GM12878 (cell line): ENCODE data around the gene ZMYND15. TPM values are rescaled to one million over a fixed set of nuclear protein-coding genes. Genes with fewer than 3 reads are reported as not detected.

ENCODE experiments used
- ATAC-seq: fragments of 200-7000 bp; cut with Tn5 transposase; 3 replicates; pipeline ENCODE4 v1.9.1; 2020; ENCODE audit warnings: mild to moderate bottlenecking, moderate library complexity
- BruUV-seq: library from RNA; stranded (reverse); fragments of 400-500 nt; replicated peaks from 2 replicates; lab custom pipeline; 2021; lab: Mats Ljungman, UMichigan
- CTCF ChIA-PET: fragments of 300-600 bp; sonication (Branson Sonifier 250); formaldehyde crosslinking; extraction: SDS; loops from one replicate; lab custom pipeline; 2021; ENCODE audit warnings: inconsistent platforms; lab: Yijun Ruan, JAX
- POLR2A ChIA-PET: fragments of 350-600 bp; formaldehyde crosslinking; extraction: SDS; loops from one replicate; lab custom pipeline; 2021; ENCODE audit warnings: inconsistent platforms; lab: Charles Lee
- RAD21 ChIA-PET: fragments of 300-600 bp; sonication (Branson Sonifier 250); formaldehyde crosslinking; loops from one replicate; lab custom pipeline; 2023; ENCODE audit warnings: antibody characterized with exemption; ENCODE audit not compliant: unreplicated experiment; lab: Charles Lee
- SMC1A ChIA-PET: fragments of 300-600 bp; sonication (Branson Sonifier 250); formaldehyde crosslinking; loops from one replicate; lab custom pipeline; 2023; ENCODE audit not compliant: unreplicated experiment, uncharacterized antibody; lab: Charles Lee
- DNase-seq: peaks from one replicate; pipeline ENCODE4 v3.0.0-alpha.2; 2011; ENCODE audit warnings: low read depth, low spot score
- FAIRE-seq: peaks from 3 replicates; lab custom pipeline; 2011; peaks lifted over from hg19 to GRCh38; lab: Jason Lieb, UNC
- H2AFZ ChIP-seq: 2 replicates; pipeline ENCODE4 v1.6.0; 2011; ENCODE audit warnings: low read depth, low read length, control low read depth; ENCODE audit not compliant: control insufficient read depth
- H3K27ac ChIP-seq: 2 replicates; pipeline ENCODE4 v1.5.1; 2011; ENCODE audit warnings: control low read depth; ENCODE audit not compliant: control insufficient read depth, insufficient read depth
- H3K27me3 ChIP-seq, 2 experiments: replicated peaks in 1 of 2; 2 replicates each; pipeline versions ENCODE4 v1.6.0 to v1.6.1; 2011; ENCODE audit warnings: low read length in 1 of 2; ENCODE audit not compliant: control insufficient read depth in 2 of 2, insufficient read depth in 2 of 2
- H3K36me3 ChIP-seq, 2 experiments: 2 replicates each; pipeline ENCODE4 v1.5.1; 2011; ENCODE audit warnings: low read length in 1 of 2; ENCODE audit not compliant: control insufficient read depth in 2 of 2, insufficient read depth in 2 of 2
- H3K4me1 ChIP-seq: 2 replicates; pipeline ENCODE4 v1.6.1; 2011; ENCODE audit warnings: mild to moderate bottlenecking, low read length, moderate library complexity, mixed read lengths; ENCODE audit not compliant: control insufficient read depth, insufficient read depth
- H3K4me2 ChIP-seq: 2 replicates; pipeline ENCODE4 v1.6.0; 2011; ENCODE audit warnings: control low read depth; ENCODE audit not compliant: control insufficient read depth, insufficient read depth
- H3K4me3 ChIP-seq: fragments of 200-600 bp; sonication (generic); 2 replicates; pipeline ENCODE4 v1.5.1; 2016
- H3K79me2 ChIP-seq: 2 replicates; pipeline ENCODE4 v1.6.0; 2011; ENCODE audit warnings: low read length; ENCODE audit not compliant: control insufficient read depth, insufficient read depth
- H3K9ac ChIP-seq: 2 replicates; pipeline ENCODE4 v1.8.0; 2011; ENCODE audit warnings: low read length, control low read depth, mixed read lengths; ENCODE audit not compliant: control insufficient read depth, insufficient read depth
- H3K9me3 ChIP-seq: replicated peaks from 3 replicates; pipeline ENCODE4 v1.5.1; 2011; ENCODE audit warnings: mild to moderate bottlenecking, low read length; ENCODE audit not compliant: control insufficient read depth, insufficient read depth
- H4K20me1 ChIP-seq: 2 replicates; pipeline ENCODE4 v1.6.0; 2011; ENCODE audit not compliant: control insufficient read depth, insufficient read depth
- BHLHE40 ChIP-seq, 2 experiments: fragments of 450-650 bp in 1 of 2; IDR thresholded peaks; 2 replicates each; pipeline ENCODE4 v1.6.1; 2011 to 2017; ENCODE audit warnings: low read depth in 2 of 2, borderline replicate concordance in 1 of 2, improper control_type of control experiment in 1 of 2, low read length in 1 of 2, mild to moderate bottlenecking in 1 of 2
- CBX5 ChIP-seq: sonication (generic); IDR thresholded peaks from 2 replicates; pipeline ENCODE4 v1.6.1; 2016; ENCODE audit warnings: low read depth, moderate library complexity, mild to moderate bottlenecking, inconsistent platforms
- DPF2 ChIP-seq: fragments of 450-650 bp; IDR thresholded peaks from 2 replicates; pipeline ENCODE4 v1.6.1; 2017; ENCODE audit warnings: mild to moderate bottlenecking
- GATAD2B ChIP-seq: fragments of 450-650 bp; conservative IDR thresholded peaks from 2 replicates; pipeline ENCODE4 v1.6.1; 2017; ENCODE audit warnings: low read depth, mild to moderate bottlenecking, moderate library complexity
- HDGF ChIP-seq: fragments of 450-650 bp; IDR thresholded peaks from 2 replicates; pipeline ENCODE4 v1.6.1; 2016; ENCODE audit warnings: antibody characterized with exemption
- HSF1 ChIP-seq: fragments of 150-350 bp; IDR thresholded peaks from 2 replicates; pipeline ENCODE4 v1.6.1; 2014; ENCODE audit warnings: mild to moderate bottlenecking, low read depth, low read length
- IKZF1 ChIP-seq: fragments of 450-650 bp; conservative IDR thresholded peaks from 2 replicates; pipeline ENCODE4 v1.6.1; 2017; ENCODE audit warnings: antibody characterized with exemption, mild to moderate bottlenecking
- IKZF2 ChIP-seq, 2 experiments: fragments of 450-650 bp; IDR thresholded peaks; 2 replicates each; pipeline ENCODE4 v1.6.1; 2017; ENCODE audit warnings: mild to moderate bottlenecking in 2 of 2, moderate library complexity in 2 of 2
- MLLT1 ChIP-seq: fragments of 450-650 bp; IDR thresholded peaks from 2 replicates; pipeline ENCODE4 v1.6.1; 2016; ENCODE audit warnings: mild to moderate bottlenecking
- MTA2 ChIP-seq: fragments of 450-650 bp; IDR thresholded peaks from 2 replicates; pipeline ENCODE4 v1.6.1; 2016; ENCODE audit warnings: low read depth, mild to moderate bottlenecking, moderate library complexity
- NR2C2 ChIP-seq: IDR thresholded peaks from 2 replicates; pipeline ENCODE4 v1.6.1; 2011; ENCODE audit warnings: borderline replicate concordance, low read depth; ENCODE audit not compliant: control insufficient read depth, insufficient read length
- POU2F2 ChIP-seq: IDR thresholded peaks from 3 replicates; pipeline ENCODE4 v1.6.1; 2011; ENCODE audit warnings: low read depth, mild to moderate bottlenecking, low read length, borderline replicate concordance
- SIX5 ChIP-seq: IDR thresholded peaks from 2 replicates; pipeline ENCODE4 v1.6.1; 2011; ENCODE audit warnings: mild to moderate bottlenecking, low read depth, low read length, moderate library complexity; ENCODE audit not compliant: severe bottlenecking
- SPI1 ChIP-seq: IDR thresholded peaks from 2 replicates; pipeline ENCODE4 v1.6.1; 2011; ENCODE audit warnings: low read depth, mild to moderate bottlenecking, low read length, moderate library complexity, borderline replicate concordance; ENCODE audit not compliant: insufficient read depth
- SRF ChIP-seq, 2 experiments: IDR thresholded peaks; 2 replicates each; pipeline ENCODE4 v1.6.1; 2011; ENCODE audit warnings: low read depth in 2 of 2, low read length in 2 of 2, mild to moderate bottlenecking in 1 of 2, moderate library complexity in 1 of 2
- TAF1 ChIP-seq: IDR thresholded peaks from 2 replicates; pipeline ENCODE4 v1.6.1; 2011; ENCODE audit warnings: mild to moderate bottlenecking, low read depth, low read length, borderline replicate concordance
- ZNF207 ChIP-seq: fragments of 450-650 bp; IDR thresholded peaks from 2 replicates; pipeline ENCODE4 v1.6.1; 2014; ENCODE audit warnings: antibody characterized with exemption, mild to moderate bottlenecking, borderline replicate concordance
- WGBS: methylation state at CpG from one replicate; pipeline ENCODE4 v1.1.6; 2016; ENCODE audit warnings: low lambda C conversion rate; ENCODE audit not compliant: insufficient replicate concordance, insufficient coverage; ENCODE audit errors: missing lambda C conversion rate; 5-methylcytosine and 5-hydroxymethylcytosine counted together
- in situ Hi-C: fragments of 300-500 bp; cut with MboI; formaldehyde crosslinking; loops from 9 replicates; pipeline ENCODE4 v1.14.3; 2018; ENCODE audit warnings: mixed read lengths
- intact Hi-C: fragments of 100-400 bp; cut with micrococcal nuclease; formaldehyde crosslinking; loops from one replicate; pipeline ENCODE4 v1.14.2; 2022; ENCODE audit not compliant: unreplicated experiment
- polyA plus RNA-seq, 11 experiments: library from polyadenylated mRNA; depleted of rRNA in 4 of 11; unstranded in 6 of 11; stranded (reverse) in 5 of 11; fragments of >200 nt; fragmentation: Nextera tagmentation in 4 of 11; fragmentation: Illumina TruSeq in 1 of 11; extraction: Ambion mirVana in 4 of 11; extraction: Trizol in 1 of 11; gene quantifications; 1 replicate in 1 of 11; 2 replicates in 10 of 11; pipeline versions ENCODE4 v1.2.1 to v1.2.3, GENCODE V29; 2011 to 2016; ENCODE audit warnings: inconsistent platforms in 2 of 11, missing spikeins in 2 of 11, low read depth in 1 of 11
- total RNA-seq, 4 experiments: library from RNA; depleted of rRNA in 3 of 4; stranded (reverse); fragments of >200 nt in 3 of 4; fragmentation: Illumina TruSeq in 1 of 4; extraction: Trizol in 1 of 4; gene quantifications; 2 replicates each; pipeline versions ENCODE4 v1.2.1 to v1.2.3, GENCODE V29; 2013 to 2021

Gene ZMYND15
- total and polyA plus RNA-seq, 10 of the 15 experiments (the other 5 are each of a cell fraction or from before 2014, with no cell fraction given): 0.03 to 0.17 (median 0.06) TPM; not detected in 4

DNA sequence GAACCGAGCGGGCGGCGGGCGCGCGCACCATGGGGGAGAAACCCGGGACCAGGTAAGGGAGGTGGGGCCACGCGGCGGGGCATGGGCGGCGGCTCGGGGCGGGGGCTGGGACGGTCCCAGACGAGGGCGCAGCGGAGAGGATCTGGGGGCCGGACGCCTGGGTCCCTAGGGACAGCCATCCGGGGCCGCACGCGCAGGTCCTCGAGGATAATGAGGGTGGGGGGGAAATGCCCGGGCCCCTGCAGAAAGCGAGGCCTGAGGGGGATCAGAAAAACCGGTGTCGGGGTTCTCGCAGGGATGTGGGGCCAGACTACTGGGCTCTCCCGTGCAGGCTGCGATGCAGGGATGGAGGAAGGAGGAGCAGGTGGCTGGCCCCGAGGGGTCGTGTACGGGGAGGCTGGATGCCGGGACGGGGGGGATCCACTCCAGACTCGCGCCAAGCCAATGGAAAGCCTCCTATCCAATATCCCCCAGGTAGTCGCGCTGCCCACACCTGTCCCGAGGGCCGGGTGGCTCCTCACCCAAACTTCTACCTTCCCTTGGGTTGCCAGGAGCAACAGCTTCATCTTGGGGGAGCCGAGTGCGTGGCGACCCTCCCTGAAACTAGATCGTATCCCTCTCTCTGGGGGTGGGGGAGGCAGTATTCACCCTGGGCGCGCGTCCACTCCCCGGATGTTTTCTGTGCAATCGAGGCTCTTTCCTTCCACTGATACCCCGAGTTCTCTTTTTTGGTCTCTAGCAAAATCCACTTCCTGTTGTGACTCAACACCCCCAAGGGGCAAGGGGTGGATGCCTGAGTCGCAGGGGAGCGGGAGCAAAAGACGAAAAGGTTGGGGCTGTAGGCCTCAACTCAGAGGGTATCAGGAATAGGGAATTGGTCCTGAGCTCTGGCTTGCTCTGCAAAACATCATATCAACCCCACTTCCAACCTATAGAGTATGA lies 28.7 kb upstream of the ZMYND15 start:
- H2AFZ ChIP-seq: peak overlapping the region; percentile 84
- ChIA-PET POLR2A (interaction anchor here (0.5 to 3.9 kb wide), 7 partner anchors 8 to 244 kb away, joined by 3 to 23 read pairs (median 6); partner anchors contain the start of genes MED11 and PELP1), RAD21 (interaction anchor here (0.6 to 1.7 kb wide), 20 partner anchors 10 to 256 kb away, joined by 3 to 14 read pairs (median 4); partner anchors contain the start of genes GLTPD2, MED11, MINK1 and PLD2), SMC1A (interaction anchor here (0.8 to 2.8 kb wide), 9 partner anchors 8 to 193 kb away, joined by 3 to 11 read pairs (median 3); partner anchors contain the start of genes CHRNE and MED11), CTCF (interaction anchor here (0.7 to 2.5 kb wide), 15 partner anchors 15 to 198 kb away, joined by 3 to 12 read pairs (median 4); partner anchors contain the start of gene CHRNE)
- H3K4me1 ChIP-seq: peaks cover 28% of the 10 kb centered on the region
- no peaks in the 10 kb centered on the region; a peak in 2 of 4 replicates for H3K36me3 ChIP-seq
- peak overlapping the region; percentile 66 for H3K27ac ChIP-seq
- H3K4me3 ChIP-seq: peak overlapping the region; percentile 80
- no peaks in the 10 kb centered on the region; the same call in 2 of the 3 replicates for H3K9me3 ChIP-seq
- in situ Hi-C loops: loop anchor here (5.0 kb wide), 1 partner anchor 171 kb away; no protein-coding TSS in a partner anchor
- intact Hi-C loops: loop anchor here (1.0 to 5.0 kb wide), 3 partner anchors 20 to 178 kb away; partner anchors contain the start of genes GLTPD2, MED11 and VMO1
- FAIRE-seq (no peak), DNase-seq (no peak), ATAC-seq (peak; percentile 5)
- peaks cover 19% of the 10 kb centered on the region for H3K79me2 ChIP-seq
- BruUV-seq: no TSS peak
- peak overlapping the region; percentile 96 for H3K4me2 ChIP-seq
- peak overlapping the region; percentile 85 for H3K9ac ChIP-seq
- no peaks in the 10 kb centered on the region for H4K20me1 ChIP-seq
- WGBS: 1% methylated on average over 47 of the region's 57 CpGs
- no peaks in the 10 kb centered on the region for H3K27me3 ChIP-seq
- TF ChIP-seq DPF2 (peak; percentile 40; the same call in 1 of the 2 replicates), SIX5 (no peak), MLLT1 (0 out of 2 replicates have a peak, but pooled peaks have one; percentile 13), BHLHE40 (IDR thresholded peaks at IDR 0.05; ENCODE audit: borderline replicate concordance in 1 of 2, low read depth in 2 of 2, low read length in 1 of 2) (peak in 1 of 2 experiments; percentile 47; a peak in 1 of 4 replicates), MTA2 (no peak), POU2F2 (no peak), GATAD2B (0 out of 2 replicates have a peak, but pooled peaks have one; percentile 53), TAF1 (no peak; the same call in 1 of the 2 replicates), SPI1 (peak; percentile 42; the same call in 1 of the 2 replicates), NR2C2 (no peak), ZNF207 (no peak), CBX5 (no peak), IKZF2 (IDR thresholded peaks at IDR 0.05) (0 out of 4 replicates have a peak, but pooled peaks of 1 of the 2 experiments have one; percentile 12), HDGF (no peak), HSF1 (no peak), SRF (IDR thresholded peaks at IDR 0.05; ENCODE audit: low read depth in 2 of 2, low read length in 2 of 2) (peak in 1 of 2 experiments; percentile 63; a peak in 1 of 4 replicates), IKZF1 (peak; percentile 47)
